Activated T-cell treated with anti-CD3 and anti-CD28 coated beads, Interleukin-2, amount 50 U/mL, for 1 hour (primary cell): ENCODE data around the gene PRPF39.
"Not testable (repeated sequence)": the region's sequence is repeated elsewhere in the genome, so short reads cannot be mapped to it uniquely, and the experiment has no call there.

Experiments used
- DNase-seq: peaks from one replicate; pipeline ENCODE4 v3.0.0-alpha.2; 2020

PRPF39 gene, protein sequence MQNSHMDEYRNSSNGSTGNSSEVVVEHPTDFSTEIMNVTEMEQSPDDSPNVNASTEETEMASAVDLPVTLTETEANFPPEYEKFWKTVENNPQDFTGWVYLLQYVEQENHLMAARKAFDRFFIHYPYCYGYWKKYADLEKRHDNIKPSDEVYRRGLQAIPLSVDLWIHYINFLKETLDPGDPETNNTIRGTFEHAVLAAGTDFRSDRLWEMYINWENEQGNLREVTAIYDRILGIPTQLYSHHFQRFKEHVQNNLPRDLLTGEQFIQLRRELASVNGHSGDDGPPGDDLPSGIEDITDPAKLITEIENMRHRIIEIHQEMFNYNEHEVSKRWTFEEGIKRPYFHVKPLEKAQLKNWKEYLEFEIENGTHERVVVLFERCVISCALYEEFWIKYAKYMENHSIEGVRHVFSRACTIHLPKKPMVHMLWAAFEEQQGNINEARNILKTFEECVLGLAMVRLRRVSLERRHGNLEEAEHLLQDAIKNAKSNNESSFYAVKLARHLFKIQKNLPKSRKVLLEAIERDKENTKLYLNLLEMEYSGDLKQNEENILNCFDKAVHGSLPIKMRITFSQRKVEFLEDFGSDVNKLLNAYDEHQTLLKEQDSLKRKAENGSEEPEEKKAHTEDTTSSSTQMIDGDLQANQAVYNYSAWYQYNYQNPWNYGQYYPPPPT

DNA sequence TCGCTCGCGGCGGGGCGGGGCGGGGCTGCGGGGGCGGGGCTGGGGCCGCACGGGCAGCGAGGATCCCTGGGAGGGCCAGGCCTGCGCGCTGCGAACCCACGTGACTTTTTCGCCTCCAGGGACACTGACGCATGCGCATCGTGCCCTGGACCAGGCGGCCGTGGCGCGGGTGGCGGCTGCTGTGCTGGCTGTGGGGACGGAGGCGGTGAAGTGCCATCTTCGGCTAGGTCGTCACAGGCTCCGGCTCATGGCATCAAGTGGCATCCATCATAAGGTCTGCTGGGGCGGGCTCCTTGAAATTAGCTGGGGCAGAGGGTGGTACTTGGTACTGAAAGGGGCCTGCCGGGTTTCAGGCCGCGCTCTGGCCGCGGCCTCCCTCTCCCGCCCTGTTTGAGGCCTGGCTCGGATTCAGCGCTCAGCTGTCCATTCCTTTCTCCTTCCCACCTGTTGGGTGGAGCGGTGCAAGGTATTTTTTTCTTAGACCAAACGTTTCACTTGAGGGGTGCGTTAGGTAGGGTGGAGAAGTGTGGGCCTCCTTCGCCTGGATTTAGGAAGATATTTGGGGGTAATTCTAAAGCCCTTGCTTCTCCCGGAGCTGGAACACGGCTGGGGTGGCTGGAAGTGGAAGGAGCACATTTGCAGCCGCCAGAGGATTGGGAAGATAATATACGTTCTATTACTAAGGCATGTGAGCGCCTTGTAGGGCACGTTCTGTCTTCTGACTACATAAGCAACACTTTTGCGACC lies at the start of gene PRPF39:
TSS of gene PRPF39 (plus strand) at position 141 of the 747 bp plus-strand sequence. CDS start 11,124 bp downstream, outside the sequence.
- DNase-seq, result peak; percentile 95

DNA sequence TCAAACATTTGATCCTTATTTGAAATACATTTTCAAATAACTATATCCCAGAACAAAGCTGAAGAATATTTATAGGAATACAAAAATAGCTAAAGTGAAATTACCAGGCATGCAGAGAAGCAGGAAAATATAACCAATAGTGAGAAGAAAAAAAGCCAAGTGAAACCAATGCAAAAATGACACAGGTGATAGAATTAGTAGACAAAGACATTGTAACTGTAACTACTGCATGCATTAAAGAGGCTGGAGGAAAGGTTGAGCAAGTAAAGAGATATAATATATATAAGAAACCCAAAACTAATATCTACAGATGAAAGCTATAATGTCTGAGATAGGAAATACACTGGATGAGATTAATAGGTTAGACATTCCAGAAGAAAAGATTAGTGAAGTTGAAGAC lies 49.2 kb upstream of the PRPF39 start:
- DNase-seq, result no peak

DNA sequence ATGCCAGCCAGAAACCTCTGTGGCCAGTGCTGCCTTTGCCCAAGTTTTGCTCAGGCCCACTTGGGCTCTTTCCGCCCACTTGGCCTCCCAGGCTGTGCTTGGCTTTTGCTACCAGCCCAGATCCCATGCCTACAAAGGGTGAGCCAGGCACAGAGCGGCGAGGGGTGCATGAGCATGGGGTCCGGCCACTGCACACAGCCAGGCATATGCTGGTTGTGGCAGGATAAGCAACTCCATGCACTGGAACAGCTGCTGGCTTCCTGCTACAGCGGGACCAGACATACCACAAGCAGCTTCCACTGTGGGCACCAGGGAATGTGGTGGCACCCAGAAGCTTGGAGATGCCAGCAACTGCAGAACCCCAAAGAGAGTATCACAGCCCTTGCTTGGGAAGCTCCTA lies 45.7 kb upstream of the PRPF39 start:
- no peak for DNase-seq

GRCh38 chr14:45038865-45039264 lies 45.1 kb upstream of the PRPF39 start:
- DNase-seq, result no peak

GRCh38 chr14:45039390-45039789 lies 44.5 kb upstream of the PRPF39 start:
- no peak for DNase-seq

DNA sequence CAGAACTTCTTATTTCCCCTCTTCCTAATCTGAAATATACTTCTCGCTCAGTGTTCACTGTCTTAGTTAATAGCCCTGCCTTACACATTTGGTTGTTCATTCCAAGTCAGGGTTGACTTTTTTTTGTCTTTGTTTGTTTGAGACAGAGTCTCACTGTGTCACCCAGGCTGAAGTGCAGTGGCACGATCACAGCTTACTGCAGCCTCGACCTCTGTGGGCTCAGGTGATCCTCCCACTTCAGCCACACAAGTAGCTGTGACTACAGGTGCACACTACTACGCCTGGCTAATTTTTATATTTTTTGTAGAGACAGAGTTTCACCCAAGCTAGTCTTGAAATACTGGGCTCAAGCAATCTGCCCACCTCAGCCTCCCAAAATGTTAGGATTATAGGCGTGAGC lies 42.3 kb upstream of the PRPF39 start:
- no peak for DNase-seq

DNA sequence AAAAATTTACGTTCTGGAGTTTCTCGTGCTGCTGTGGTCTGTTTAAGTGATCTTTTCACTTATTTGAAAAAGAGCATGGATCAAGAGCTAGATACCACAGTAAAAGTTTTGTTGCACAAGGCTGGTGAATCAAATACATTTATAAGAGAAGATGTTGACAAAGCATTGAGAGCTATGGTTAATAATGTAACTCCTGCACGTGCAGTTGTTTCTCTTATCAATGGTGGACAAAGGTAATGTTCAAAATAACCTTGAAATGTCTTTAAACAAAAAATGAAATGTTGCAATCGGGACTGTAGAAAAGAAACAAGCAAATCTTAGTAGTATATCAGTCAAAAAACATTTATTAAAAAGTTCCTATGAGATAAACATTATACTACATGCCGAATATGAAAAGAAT lies 39.3 kb upstream of the PRPF39 start:
- no peak for DNase-seq

- DNase-seq, result no peak
These were observed 35.5 kb upstream of the PRPF39 start for GRCh38 chr14:45048385-45048784.

DNA sequence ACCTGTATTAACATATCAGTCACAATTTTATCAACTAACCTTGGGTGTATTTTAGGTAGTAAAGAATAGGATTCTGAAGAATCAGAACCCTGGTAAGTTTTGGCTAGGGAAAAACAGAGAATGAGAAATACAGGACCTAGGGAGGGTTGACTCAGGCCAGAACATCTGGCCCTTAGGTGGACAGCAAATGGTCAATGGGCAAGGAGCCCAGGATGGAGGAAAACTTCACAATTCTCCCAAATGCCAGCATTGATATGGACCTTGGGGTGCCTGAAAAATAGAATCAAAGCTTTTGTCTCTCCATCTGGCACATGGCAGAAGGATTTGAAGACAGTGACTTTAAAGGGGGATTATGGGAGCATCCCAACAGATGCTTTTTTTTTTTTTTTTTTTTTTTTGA lies 32.7 kb upstream of the PRPF39 start:
- DNase-seq, result no peak

DNA sequence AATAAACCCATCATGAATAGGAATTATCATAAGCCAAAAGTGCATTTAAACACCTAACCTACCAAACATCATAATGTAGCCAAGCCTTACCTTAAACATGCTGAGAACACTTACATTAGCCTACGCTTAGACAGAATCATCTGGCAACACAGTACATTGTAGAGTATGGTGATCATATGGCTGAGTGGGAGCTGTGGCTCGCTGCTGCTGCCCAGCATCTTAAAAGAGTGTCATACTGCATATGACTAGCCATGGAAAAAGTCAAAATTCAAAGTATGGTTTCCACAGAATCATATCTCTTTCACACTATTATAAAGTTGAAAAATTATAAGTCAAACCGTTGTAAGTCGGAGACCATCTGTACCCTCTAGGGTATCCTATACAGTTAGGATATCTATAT lies 32.0 kb upstream of the PRPF39 start:
- DNase-seq, result no peak

DNA sequence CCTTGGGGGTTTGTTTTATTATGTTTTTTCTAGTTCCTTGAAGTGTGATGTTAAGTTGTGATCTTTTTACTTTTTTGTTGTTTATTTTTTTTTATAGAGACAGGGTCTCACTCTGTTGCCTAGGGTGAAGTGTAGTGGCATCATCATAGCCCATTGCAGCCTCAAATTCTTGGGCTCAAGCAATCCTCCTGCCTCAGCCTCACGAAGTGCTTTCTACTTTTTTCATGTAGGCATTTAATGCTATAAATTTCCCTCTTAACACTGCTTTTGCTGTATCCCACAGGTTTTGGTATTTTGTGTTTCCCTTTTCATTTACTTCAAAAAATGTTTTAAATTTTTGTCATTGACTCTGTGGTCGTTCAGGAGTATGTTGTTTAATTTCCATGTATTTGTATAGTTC lies 26.6 kb upstream of the PRPF39 start:
- no peak for DNase-seq

DNA sequence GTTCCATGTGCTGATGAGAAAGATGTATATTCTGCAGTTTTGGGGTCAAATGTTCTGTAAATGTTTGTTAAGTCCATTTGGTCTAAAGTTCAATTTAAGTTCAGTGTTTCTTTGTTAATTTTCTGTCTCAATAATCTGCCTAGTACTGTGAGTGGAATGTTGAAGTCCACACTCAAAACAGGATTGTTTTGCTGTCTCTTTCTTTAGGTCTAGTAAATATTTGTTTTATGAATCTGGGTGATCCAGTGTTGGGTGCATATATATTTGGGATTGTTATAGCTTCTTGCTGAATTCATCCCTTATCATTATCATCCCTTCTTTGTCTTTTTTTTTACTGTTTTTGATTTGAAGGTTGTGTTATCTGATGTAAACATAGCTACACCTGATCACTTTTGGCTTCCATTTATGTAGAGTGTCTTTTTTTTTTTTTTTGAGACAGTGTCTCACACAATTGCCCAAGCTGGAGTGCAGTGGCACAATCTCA lies 26.0 kb upstream of the PRPF39 start:
- no peak for DNase-seq

- no peak for DNase-seq
These were observed 23.4 kb upstream of the PRPF39 start for GRCh38 chr14:45060551-45060950.

GRCh38 chr14:45065540-45065939 lies 18.4 kb upstream of the PRPF39 start:
- no peak for DNase-seq

DNA sequence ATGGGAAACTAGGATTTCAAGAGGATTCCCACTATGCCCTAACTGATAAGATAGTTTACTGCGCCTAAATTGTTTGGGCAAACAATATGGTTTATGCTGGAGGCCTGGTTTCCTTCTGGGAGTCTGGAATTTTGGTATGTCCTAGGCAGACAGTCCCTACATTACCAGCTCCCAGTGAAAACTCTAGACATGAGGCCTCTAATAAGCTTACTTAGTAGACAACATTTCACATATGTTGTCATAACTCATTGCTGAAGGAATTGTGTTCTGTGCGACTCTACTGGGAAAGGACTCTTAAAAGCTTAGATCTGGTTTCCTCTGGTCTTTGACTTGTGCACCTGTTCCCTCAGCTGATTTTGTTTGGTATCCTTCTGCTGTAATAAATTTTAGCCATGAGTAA lies 18.0 kb upstream of the PRPF39 start:
- no peak for DNase-seq

DNA sequence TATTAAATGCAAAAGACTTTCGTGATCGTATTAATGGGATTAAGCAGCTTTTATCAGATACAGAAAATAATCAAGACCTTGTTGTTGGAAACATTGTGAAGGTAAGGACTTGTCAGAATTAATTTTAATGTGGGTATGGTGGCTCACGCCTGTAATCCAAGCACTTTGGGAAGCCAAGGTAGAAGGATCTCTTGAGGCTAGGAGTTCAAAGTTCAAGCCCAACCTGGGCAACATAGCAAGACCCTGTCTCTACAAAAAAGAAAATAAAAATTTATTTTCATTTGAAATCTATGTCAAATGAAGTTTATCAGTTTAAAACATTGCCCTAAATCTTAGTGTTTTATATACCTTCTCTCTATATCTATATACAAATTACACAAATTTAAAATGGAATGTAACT lies 17.2 kb upstream of the PRPF39 start:
- DNase-seq, result no peak

DNA sequence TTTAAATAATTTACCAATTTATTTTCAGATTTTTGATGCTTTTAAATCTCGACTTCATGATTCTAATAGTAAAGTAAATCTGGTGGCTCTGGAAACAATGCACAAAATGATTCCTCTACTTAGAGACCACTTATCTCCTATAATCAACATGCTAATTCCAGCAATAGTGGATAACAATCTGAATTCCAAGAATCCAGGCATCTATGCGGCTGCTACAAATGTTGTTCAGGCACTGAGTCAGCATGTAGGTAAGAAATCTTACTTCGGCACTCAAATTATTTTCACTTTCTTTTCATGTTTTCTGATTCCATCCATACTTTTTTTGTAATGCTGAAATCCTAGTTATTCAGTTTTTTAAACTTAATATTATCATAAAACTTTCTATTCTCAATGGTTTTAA lies 15.5 kb upstream of the PRPF39 start:
- no peak for DNase-seq

- DNase-seq, result no peak
These were observed 13.7 kb upstream of the PRPF39 start for GRCh38 chr14:45070215-45070614.

GRCh38 chr14:45072126-45072525 lies 11.8 kb upstream of the PRPF39 start:
- no peak for DNase-seq

DNA sequence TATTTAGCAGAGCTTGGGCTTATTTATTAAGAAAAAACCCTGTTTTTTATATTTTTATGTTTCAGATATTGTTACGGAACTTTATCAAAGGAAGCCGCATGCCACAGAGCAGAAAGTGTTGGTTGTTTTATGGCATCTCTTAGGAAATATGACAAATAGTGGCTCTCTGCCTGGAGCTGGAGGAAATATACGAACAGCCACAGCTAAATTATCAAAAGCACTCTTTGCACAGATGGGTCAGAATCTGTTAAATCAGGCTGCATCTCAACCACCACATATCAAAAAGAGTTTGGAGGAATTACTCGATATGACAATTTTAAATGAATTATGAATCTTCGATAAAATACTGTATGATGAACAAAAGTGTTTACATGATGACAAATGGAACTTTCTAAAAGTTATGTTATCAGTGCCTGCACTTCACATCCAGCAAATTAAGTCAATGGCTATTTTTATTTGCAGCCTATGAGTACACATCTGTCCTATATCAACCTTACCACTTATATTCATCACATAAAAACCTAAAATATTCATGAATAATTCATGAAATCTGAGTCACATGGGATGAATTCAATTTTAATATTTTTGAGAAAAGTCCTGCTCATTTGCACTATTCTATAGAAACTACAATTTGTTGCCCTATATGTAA lies 10.6 kb upstream of the PRPF39 start:
- no peak for DNase-seq

DNA sequence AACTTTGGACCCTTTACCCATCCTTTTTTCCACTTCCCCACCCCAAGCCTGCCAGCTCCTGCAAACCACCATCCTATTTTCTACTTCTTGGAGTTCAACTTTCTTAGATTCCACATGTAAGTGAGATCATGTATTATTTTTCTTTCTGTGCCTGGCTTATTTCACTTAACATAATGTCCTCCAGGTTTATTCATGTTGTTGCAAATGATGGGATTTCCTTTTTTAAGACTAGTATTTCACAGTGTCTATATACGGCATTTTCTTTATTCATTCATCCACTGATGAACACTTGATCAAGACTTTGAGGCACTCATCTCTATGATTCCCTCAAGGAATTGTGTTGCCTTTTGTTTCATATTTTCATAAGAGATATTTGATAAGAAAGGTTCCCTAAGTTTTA lies 5.6 kb upstream of the PRPF39 start:
- no peak for DNase-seq

DNA sequence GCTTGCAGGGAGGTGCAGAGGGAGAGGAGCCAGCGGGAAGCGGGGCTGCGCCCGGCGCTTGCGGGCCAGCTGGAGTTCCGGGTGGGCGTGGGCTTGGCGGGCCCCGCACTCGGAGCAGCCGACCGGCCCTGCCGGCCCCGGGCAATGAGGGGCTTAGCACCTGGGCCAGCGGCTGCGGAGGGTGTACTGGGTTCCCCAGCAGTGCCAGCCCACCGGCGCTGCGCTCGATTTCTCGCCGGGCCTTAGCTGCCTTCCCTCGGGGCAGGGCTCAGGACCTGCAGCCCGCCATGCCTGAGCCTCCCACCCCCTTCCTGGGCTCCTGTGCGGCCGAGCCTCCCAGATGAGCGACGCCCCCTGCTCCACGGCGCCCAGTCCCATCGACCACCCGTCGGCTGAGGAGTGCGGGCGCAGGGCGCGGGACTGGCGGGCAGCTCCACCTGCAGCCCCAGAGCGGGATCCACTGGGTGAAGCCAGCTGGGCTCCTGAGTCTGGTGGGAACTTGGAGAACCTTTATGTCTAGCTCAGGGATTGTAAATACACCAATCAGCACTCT lies 3.4 kb upstream of the PRPF39 start:
- DNase-seq, result not testable (repeated sequence)

DNA sequence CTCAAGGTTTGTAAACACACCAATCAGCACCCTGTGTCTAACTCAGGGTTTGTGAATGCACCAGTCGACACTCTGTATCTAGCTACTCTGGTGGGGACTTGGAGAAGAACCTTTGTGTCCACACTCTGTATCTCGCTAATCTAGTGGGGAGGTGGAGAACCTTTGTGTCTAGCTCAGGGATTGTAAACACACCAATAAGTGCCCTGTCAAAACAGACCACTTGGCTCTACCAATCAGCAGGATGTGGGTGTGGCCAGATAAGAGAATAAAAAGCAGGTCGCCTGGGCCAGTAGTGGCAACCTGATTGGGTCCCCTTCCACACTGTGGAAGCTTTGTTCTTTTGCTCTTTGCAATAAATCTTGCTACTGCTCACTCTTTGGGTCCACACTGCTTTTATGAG lies 2.8 kb upstream of the PRPF39 start:
- DNase-seq, result not testable (repeated sequence)
